ENCODE results near the gene RPL37A.

RPL37A gene

GRCh38 chr2:216497382-216498069, 1.1 kb upstream of the RPL37A start:
- DNase-seq (ENCODE audit: low spot score), result no peak
- TF ChIP-seq, protein P1, sequence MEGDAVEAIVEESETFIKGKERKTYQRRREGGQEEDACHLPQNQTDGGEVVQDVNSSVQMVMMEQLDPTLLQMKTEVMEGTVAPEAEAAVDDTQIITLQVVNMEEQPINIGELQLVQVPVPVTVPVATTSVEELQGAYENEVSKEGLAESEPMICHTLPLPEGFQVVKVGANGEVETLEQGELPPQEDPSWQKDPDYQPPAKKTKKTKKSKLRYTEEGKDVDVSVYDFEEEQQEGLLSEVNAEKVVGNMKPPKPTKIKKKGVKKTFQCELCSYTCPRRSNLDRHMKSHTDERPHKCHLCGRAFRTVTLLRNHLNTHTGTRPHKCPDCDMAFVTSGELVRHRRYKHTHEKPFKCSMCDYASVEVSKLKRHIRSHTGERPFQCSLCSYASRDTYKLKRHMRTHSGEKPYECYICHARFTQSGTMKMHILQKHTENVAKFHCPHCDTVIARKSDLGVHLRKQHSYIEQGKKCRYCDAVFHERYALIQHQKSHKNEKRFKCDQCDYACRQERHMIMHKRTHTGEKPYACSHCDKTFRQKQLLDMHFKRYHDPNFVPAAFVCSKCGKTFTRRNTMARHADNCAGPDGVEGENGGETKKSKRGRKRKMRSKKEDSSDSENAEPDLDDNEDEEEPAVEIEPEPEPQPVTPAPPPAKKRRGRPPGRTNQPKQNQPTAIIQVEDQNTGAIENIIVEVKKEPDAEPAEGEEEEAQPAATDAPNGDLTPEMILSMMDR (IDR thresholded peaks at IDR 0.05; ENCODE audit: extremely low read depth, missing control alignments), result no peak

- TF ChIP-seq, protein P1 (IDR thresholded peaks at IDR 0.05; ENCODE audit: extremely low read depth, missing control alignments), result no peak
- no peak for DNase-seq (ENCODE audit: low spot score)
Measured at GRCh38 chr2:216498070-216498378, 620 bp upstream of the RPL37A start.

DNA sequence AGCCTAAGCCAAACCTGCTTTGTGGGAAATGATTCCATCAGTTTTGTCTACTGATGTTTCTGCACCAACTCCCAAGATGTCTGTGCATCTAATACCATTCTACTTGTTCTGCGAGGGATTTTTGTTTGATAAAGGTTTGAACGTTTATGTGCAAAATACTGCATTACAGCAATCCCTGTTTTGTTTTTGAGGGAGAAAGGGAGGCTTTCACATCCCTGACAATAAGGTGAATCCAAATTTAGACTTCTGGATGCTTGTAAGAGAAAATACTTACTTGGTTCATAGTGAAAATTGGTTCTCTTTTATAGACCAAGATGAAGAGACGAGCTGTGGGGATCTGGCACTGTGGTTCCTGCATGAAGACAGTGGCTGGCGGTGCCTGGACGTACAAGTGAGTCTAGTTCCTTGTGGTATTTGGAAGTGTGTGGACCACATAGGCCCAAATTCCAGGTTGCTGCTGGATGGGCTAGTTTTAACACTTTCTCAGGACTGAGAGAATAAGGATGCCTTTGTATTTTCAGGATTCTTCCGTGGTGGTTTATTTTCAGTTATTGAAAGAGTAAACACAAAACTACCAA, 1.1 kb downstream of the RPL37A start:
- TF ChIP-seq, protein P1 (IDR thresholded peaks at IDR 0.05; ENCODE audit: extremely low read depth, missing control alignments), result no peak
- DNase-seq (ENCODE audit: low spot score), result no peak

DNA sequence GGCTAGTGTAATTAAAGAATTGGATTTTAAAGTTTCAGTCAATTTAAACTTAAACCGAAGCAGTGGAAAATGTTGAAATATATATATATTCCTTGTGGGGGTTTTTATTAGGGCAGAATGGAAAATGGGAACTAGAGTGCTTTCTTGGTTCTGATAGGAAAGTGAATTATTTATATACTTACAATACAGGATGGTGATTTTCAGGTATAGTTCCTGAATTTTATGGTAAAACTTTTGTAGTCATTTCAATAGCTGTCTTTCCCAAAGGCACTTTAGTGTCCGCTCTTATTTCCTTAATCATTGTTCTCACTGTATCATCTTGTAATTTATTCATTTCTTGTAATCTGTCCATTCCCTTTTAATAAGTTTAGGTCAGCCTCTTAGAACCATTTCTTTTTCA, 1.9 kb downstream of the RPL37A start:
- TF ChIP-seq, protein P1 (IDR thresholded peaks at IDR 0.05; ENCODE audit: extremely low read depth, missing control alignments), result no peak
- DNase-seq (ENCODE audit: low spot score), result no peak

GRCh38 chr2:216501854-216502253, 3.2 kb downstream of the RPL37A start:
- TF ChIP-seq, protein P1 (IDR thresholded peaks at IDR 0.05; ENCODE audit: extremely low read depth, missing control alignments), result no peak
- no peak for DNase-seq (ENCODE audit: low spot score)

GRCh38 chr2:216502381-216503158, 3.9 kb downstream of the RPL37A start:
- TF ChIP-seq, protein P1 (IDR thresholded peaks at IDR 0.05; ENCODE audit: extremely low read depth, missing control alignments), result no peak
- DNase-seq (ENCODE audit: low spot score), result no peak

GRCh38 chr2:216503159-216503629, 4.5 kb downstream of the RPL37A start:
- TF ChIP-seq, protein P1 (IDR thresholded peaks at IDR 0.05; ENCODE audit: extremely low read depth, missing control alignments), result no peak
- no peak for DNase-seq (ENCODE audit: low spot score)

All from GM20000 (cell line).